ENCODE results near the gene CHKB.

GRCh38 chr22:50605613-50606074, 23.0 kb upstream of the CHKB start:
- TF ChIP-seq CTCF (IDR thresholded peaks at IDR 0.05) = no peak
- TF ChIP-seq POLR2A (IDR thresholded peaks at IDR 0.05; ENCODE audit: low read depth) = no peak
- TF ChIP-seq EP300 (IDR thresholded peaks at IDR 0.05) = no peak

All from esophagus muscularis mucosa (tissue), 4 donors.